H1 (cell line): Measurements from ENCODE around the gene PDE6D. TPM values are rescaled to one million over a fixed set of nuclear protein-coding genes. Genes with fewer than 3 reads are reported as not detected.
A peak's percentile ranks its signal among the peaks of the same experiment; 100 is the strongest.

Experiments used
- CTCF ChIA-PET: fragments of 300-600 bp; sonication (Branson Sonifier 250); formaldehyde crosslinking; loops from one replicate; lab custom pipeline; 2021; ENCODE audit not compliant: partially characterized antibody; lab: Charles Lee
- POLR2A ChIA-PET: fragments of 300-600 bp; sonication (Branson Sonifier 250); formaldehyde crosslinking; loops from one replicate; lab custom pipeline; 2021; ENCODE audit warnings: inconsistent platforms; ENCODE audit not compliant: partially characterized antibody; lab: Charles Lee
- DNase-seq, 2 experiments: peaks; one replicate each; pipeline versions ENCODE4 v3.0.0 to v3.0.0-alpha.2; 2010 to 2022; ENCODE audit warnings: low spot score in 2 of 2, low read depth in 1 of 2, mixed read lengths in 1 of 2
- FAIRE-seq: peaks from 2 replicates; lab custom pipeline; 2011; peaks lifted over from hg19 to GRCh38; lab: Jason Lieb, UNC
- H2AFZ ChIP-seq: 2 replicates; pipeline ENCODE4 v1.8.1; 2012; ENCODE audit warnings: low read length, inconsistent platforms
- H2AK5ac ChIP-seq: 2 replicates; pipeline ENCODE4 v1.6.1; 2013; ENCODE audit warnings: low read depth, low read length
- H2BK120ac ChIP-seq: replicated peaks from 2 replicates; pipeline ENCODE3; 2013; ENCODE audit warnings: low read depth, low read length, inconsistent platforms
- H2BK12ac ChIP-seq: 2 replicates; pipeline ENCODE4 v1.6.1; 2013; ENCODE audit warnings: low read depth, low read length
- H2BK15ac ChIP-seq: 2 replicates; pipeline ENCODE4 v1.6.1; 2013; ENCODE audit warnings: low read length
- H2BK20ac ChIP-seq: 2 replicates; pipeline ENCODE4 v1.6.1; 2013; ENCODE audit warnings: low read length
- H2BK5ac ChIP-seq: 2 replicates; pipeline ENCODE4 v1.6.1; 2013; ENCODE audit warnings: low read depth, low read length
- H3K14ac ChIP-seq: 2 replicates; pipeline ENCODE4 v1.6.1; 2013; ENCODE audit warnings: inconsistent platforms; ENCODE audit not compliant: insufficient read length
- H3K18ac ChIP-seq: 2 replicates; pipeline ENCODE4 v1.6.1; 2013; ENCODE audit warnings: low read length; ENCODE audit errors: extremely low read depth
- H3K23ac ChIP-seq: 2 replicates; pipeline ENCODE4 v1.6.1; 2013; ENCODE audit warnings: inconsistent platforms; ENCODE audit not compliant: insufficient read length
- H3K23me2 ChIP-seq: 2 replicates; pipeline ENCODE4 v1.6.1; 2013; ENCODE audit warnings: low read depth, low read length
- H3K27ac ChIP-seq: 2 replicates; pipeline ENCODE4 v1.6.1; 2011; ENCODE audit warnings: low read depth, low read length, inconsistent platforms
- H3K27me3 ChIP-seq, 4 experiments: replicated peaks in 1 of 4; 1 replicate in 1 of 4; 2 replicates in 3 of 4; pipeline versions ENCODE4 v1.6.1 to v1.8.1; 2011 to 2013; ENCODE audit warnings: low read length in 3 of 4, mild to moderate bottlenecking in 3 of 4, inconsistent platforms in 2 of 4, mixed read lengths in 2 of 4, moderate library complexity in 1 of 4; ENCODE audit not compliant: control insufficient read depth in 3 of 4, insufficient read depth in 3 of 4; ENCODE audit errors: extremely low read depth in 1 of 4
- H3K36me3 ChIP-seq, 4 experiments: 2 replicates each; pipeline versions ENCODE4 v1.6.1 to v1.8.1; 2011 to 2013; ENCODE audit warnings: mild to moderate bottlenecking in 4 of 4, low read length in 3 of 4, moderate library complexity in 2 of 4, control low read depth in 1 of 4, inconsistent platforms in 1 of 4; ENCODE audit not compliant: insufficient read depth in 4 of 4, control insufficient read depth in 2 of 4
- H3K4ac ChIP-seq: replicated peaks from 2 replicates; pipeline ENCODE3; 2013; ENCODE audit warnings: low read length, low read depth, mixed read lengths, inconsistent platforms; ENCODE audit not compliant: insufficient read length
- H3K4me1 ChIP-seq, 4 experiments: replicated peaks in 1 of 4; 1 replicate in 1 of 4; 2 replicates in 3 of 4; pipeline versions ENCODE4 v1.6.1 to v1.8.1; 2011 to 2013; ENCODE audit warnings: low read length in 3 of 4, inconsistent platforms in 2 of 4, mixed read lengths in 1 of 4; ENCODE audit not compliant: insufficient read depth in 4 of 4, control insufficient read depth in 3 of 4
- H3K4me2 ChIP-seq, 2 experiments: 2 replicates each; pipeline versions ENCODE4 v1.6.1 to v1.8.1; 2011 to 2013; ENCODE audit warnings: low read depth in 2 of 2, low read length in 2 of 2, control low read depth in 1 of 2, inconsistent platforms in 1 of 2, mild to moderate bottlenecking in 1 of 2; ENCODE audit not compliant: insufficient read depth in 1 of 2
- H3K4me3 ChIP-seq, 4 experiments: fragments of 200-600, 300-600 bp in 1 of 4; sonication (generic), shearing (Covaris generic), sonication (Bioruptor Twin) in 1 of 4; 2 replicates each; pipeline versions ENCODE4 v1.5.1 to v1.8.1; 2011 to 2016; ENCODE audit warnings: low read length in 4 of 4, low read depth in 3 of 4, control low read depth in 2 of 4, inconsistent platforms in 2 of 4, mild to moderate bottlenecking in 2 of 4, mixed read lengths in 1 of 4, moderate library complexity in 1 of 4; ENCODE audit not compliant: insufficient read depth in 2 of 4; ENCODE audit errors: extremely low read depth in 1 of 4
- H3K56ac ChIP-seq: replicated peaks from 2 replicates; pipeline ENCODE3; 2013; ENCODE audit warnings: low read depth, mild to moderate bottlenecking, mixed read lengths, low read length, inconsistent platforms; ENCODE audit not compliant: insufficient read length
- H3K79me1 ChIP-seq: 2 replicates; pipeline ENCODE4 v1.6.1; 2013; ENCODE audit warnings: low read depth, low read length, control low read depth
- H3K79me2 ChIP-seq, 2 experiments: 2 replicates each; pipeline versions ENCODE4 v1.6.1 to v1.8.1; 2012 to 2013; ENCODE audit warnings: low read length in 2 of 2, mild to moderate bottlenecking in 2 of 2, inconsistent platforms in 1 of 2; ENCODE audit not compliant: insufficient read depth in 2 of 2, control insufficient read depth in 1 of 2
- H3K9ac ChIP-seq, 4 experiments: replicated peaks in 1 of 4; 1 replicate in 1 of 4; 2 replicates in 3 of 4; pipeline versions ENCODE4 v1.6.1 to v1.8.1; 2011 to 2013; ENCODE audit warnings: low read depth in 3 of 4, low read length in 3 of 4, control low read depth in 2 of 4, mild to moderate bottlenecking in 2 of 4, moderate library complexity in 2 of 4, inconsistent platforms in 1 of 4; ENCODE audit errors: extremely low read depth in 1 of 4
- H3K9me3 ChIP-seq, 2 experiments: 2 replicates each; pipeline versions ENCODE4 v1.6.1 to v1.8.1; 2012 to 2013; ENCODE audit warnings: mild to moderate bottlenecking in 2 of 2, moderate library complexity in 2 of 2, control low read depth in 1 of 2, inconsistent platforms in 1 of 2, low read depth in 1 of 2, low read length in 1 of 2, mixed read lengths in 1 of 2; ENCODE audit not compliant: insufficient read depth in 2 of 2
- H4K20me1 ChIP-seq, 2 experiments: replicated peaks in 1 of 2; 2 replicates each; pipeline versions ENCODE3 to v1.8.1; 2011 to 2013; ENCODE audit warnings: inconsistent platforms in 2 of 2, low read length in 2 of 2, mild to moderate bottlenecking in 1 of 2; ENCODE audit not compliant: insufficient read depth in 2 of 2, control insufficient read depth in 1 of 2
- H4K5ac ChIP-seq: 2 replicates; pipeline ENCODE4 v1.6.1; 2013; ENCODE audit warnings: low read length, low read depth, mixed read lengths, inconsistent platforms; ENCODE audit not compliant: insufficient read length
- H4K8ac ChIP-seq: 2 replicates; pipeline ENCODE4 v1.8.0; 2013; ENCODE audit warnings: mild to moderate bottlenecking, moderate library complexity, low read length, inconsistent platforms; ENCODE audit not compliant: insufficient read depth; ENCODE audit errors: extremely low read depth
- H4K91ac ChIP-seq: replicated peaks from 2 replicates; pipeline ENCODE3; 2013; ENCODE audit warnings: low read length, mixed read lengths, inconsistent platforms; ENCODE audit not compliant: insufficient read length
- CHD2 ChIP-seq: IDR thresholded peaks from 2 replicates; pipeline ENCODE4 v1.6.1; 2012; ENCODE audit warnings: low read length, improper control_type of control experiment
- FOSL1 ChIP-seq: IDR thresholded peaks from 2 replicates; pipeline ENCODE4 v1.6.1; 2011; ENCODE audit warnings: mild to moderate bottlenecking, low read depth, low read length, moderate library complexity; ENCODE audit not compliant: insufficient read depth
- HDAC6 ChIP-seq: IDR thresholded peaks from one replicate; pipeline ENCODE4 v1.7.1; 2012; ENCODE audit warnings: low read depth, mild to moderate bottlenecking, inconsistent platforms, low read length, moderate library complexity
- WGBS, 2 experiments: shearing (Covaris generic) in 1 of 2; methylation state at CpG; one replicate each; pipeline versions ENCODE4 v1.1.6 to v1.1.7; 2013 to 2015; ENCODE audit warnings: low lambda C conversion rate in 2 of 2, mixed read lengths in 2 of 2, inconsistent platforms in 1 of 2, low coverage in 1 of 2, missing lambda C conversion rate in 1 of 2; ENCODE audit not compliant: insufficient replicate concordance in 2 of 2, insufficient coverage in 1 of 2, insufficient read length in 1 of 2; ENCODE audit errors: extremely low coverage in 1 of 2, missing lambda C conversion rate in 1 of 2; 5-methylcytosine and 5-hydroxymethylcytosine counted together
- polyA plus RNA-seq, 7 experiments: library from polyadenylated mRNA; depleted of rRNA in 3 of 7; stranded (reverse) in 5 of 7; unstranded in 2 of 7; fragments of >200 nt in 5 of 7; fragments of 200-250 nt in 2 of 7; gene quantifications; 1 replicate in 5 of 7; 2 replicates in 1 of 7; 4 replicates in 1 of 7; pipeline versions ENCODE4 v1.2.1 to v1.2.3, GENCODE V29; 2011 to 2013; ENCODE audit warnings: missing spikeins in 2 of 7, mixed read lengths in 2 of 7
- total RNA-seq: library from RNA; stranded (reverse); fragmentation: NEBNext Ultra II Directional; extraction: Animal tissue kit (Norgen Biotek cat#: 25700); gene quantifications from 2 replicates; pipeline ENCODE4 v1.2.1, GENCODE V29; 2021
- TF ChIP-seq, protein P1 (sequence below): IDR thresholded peaks from 2 replicates; pipeline ENCODE4 v1.6.1; 2011; ENCODE audit warnings: low read length, improper control_type of control experiment
- TF ChIP-seq, protein P2 (sequence below): IDR thresholded peaks from 2 replicates; pipeline ENCODE4 v1.6.1; 2011; ENCODE audit warnings: low read depth, mild to moderate bottlenecking, low read length; ENCODE audit not compliant: insufficient read depth
- TF ChIP-seq, protein P3 (sequence below): IDR thresholded peaks from 2 replicates; pipeline ENCODE4 v1.6.1; 2012; ENCODE audit warnings: inconsistent platforms
- TF ChIP-seq, protein P4 (sequence below): IDR thresholded peaks from 2 replicates; pipeline ENCODE4 v1.6.1; 2012; ENCODE audit warnings: inconsistent platforms

The PDE6D gene
- total and polyA plus RNA-seq, 2 of the 8 experiments (the other 6 are each of a cell fraction or from before 2014, with no cell fraction given) = 33.7 to 63.9 TPM

DNA sequence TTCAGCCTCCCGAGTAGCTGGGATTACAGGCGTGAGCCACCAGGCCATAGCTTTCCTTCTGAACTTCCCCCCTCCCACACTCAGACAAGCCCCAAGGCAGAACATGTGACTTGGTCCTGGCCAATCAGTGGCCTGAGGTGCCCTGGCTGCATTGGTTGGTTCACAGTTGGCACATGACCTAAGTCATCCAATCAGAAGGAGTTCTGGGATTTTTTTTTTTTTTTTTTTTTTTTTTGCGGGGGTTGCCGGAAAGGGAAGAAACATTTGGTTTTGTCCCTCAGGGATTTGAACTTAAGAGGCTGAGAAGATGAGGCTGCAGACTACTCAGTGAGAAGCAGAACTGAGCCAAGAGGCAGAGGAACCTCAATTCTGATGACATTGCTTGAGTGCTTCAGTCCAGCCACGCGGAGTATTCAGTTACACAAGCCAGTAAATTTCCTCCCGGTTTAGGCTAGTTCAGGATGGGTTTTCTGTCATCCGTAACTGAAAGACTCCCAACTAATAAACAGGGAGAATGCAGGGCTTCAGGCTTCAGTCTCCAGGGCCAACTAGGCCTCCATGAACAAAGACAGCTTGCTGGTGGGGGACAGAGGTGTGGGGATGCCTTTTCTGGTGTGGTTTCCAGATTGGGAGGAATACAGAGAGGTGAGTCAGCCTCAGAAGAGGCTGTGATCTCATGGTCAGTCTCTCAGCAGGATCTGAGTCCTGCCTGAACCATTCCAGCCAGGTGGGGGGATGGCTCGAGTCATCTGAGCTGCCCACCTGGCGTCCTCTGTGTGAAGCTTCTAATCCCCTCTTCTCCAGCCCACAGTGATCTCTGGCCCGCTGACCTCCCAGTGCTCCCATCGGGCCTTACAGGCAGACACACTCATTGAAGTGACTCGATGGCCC is 63.6 kb downstream of the PDE6D start:
- Histone ChIP-seq H2BK5ac (no peak overlapping the region), H3K36me3 (peaks cover under 1 to 7% (median 3%) of the 10 kb centered on the region in 4 experiments), H3K14ac (no peak overlapping the region), H3K18ac (no peak overlapping the region), H3K4me2 (peak overlapping the region; percentile 54 to 56), H2AFZ (no peak overlapping the region), H3K23me2 (no peaks in the 10 kb centered on the region), H2AK5ac (no peak overlapping the region), H2BK20ac (no peak overlapping the region; the same call in 1 of the 2 replicates), H4K5ac (no peak overlapping the region), H4K91ac (no peak overlapping the region), H3K79me2 (peaks cover 0 to 6% of the 10 kb centered on the region in 2 experiments; a peak in 3 of 4 replicates), H4K20me1 (peaks cover 0 to 2% of the 10 kb centered on the region in 2 experiments), H3K27me3 (no peaks in the 10 kb centered on the region), H3K9ac (peak overlapping the region in 2 of 4 experiments; percentile 35 to 45; a peak in 3 of 7 replicates), H2BK12ac (no peak overlapping the region), H3K79me1 (no peaks in the 10 kb centered on the region), H4K8ac (peak overlapping the region; percentile 79; the same call in 1 of the 2 replicates), H2BK15ac (no peak overlapping the region), H2BK120ac (no peak overlapping the region), H3K9me3 (no peaks in the 10 kb centered on the region), H3K4me1 (peaks cover 0 to 16% (median 11%) of the 10 kb centered on the region in 4 experiments; a peak in 6 of 7 replicates), H3K4ac (no peak overlapping the region), H3K4me3 (peak overlapping the region in 2 of 4 experiments; percentile 11 to 40; a peak in 2 of 8 replicates), H3K56ac (no peak overlapping the region), H3K27ac (peak overlapping the region; percentile 13), H3K23ac (no peak overlapping the region)
- CTCF ChIA-PET = interaction anchor here (0.9 to 12.1 kb wide), 11 partner anchors 8 to 154 kb away, joined by 3 to 555 read pairs (median 3); partner anchors contain the start of gene COPS7B
- peak in 1 of 2 experiments; percentile 74 for DNase-seq
- POLR2A ChIA-PET = interaction anchor here (0.5 to 22.8 kb wide), 8 partner anchors 11 to 254 kb away, joined by 3 to 1080 read pairs (median 6); partner anchors contain the start of gene PTMA
- 89% methylated on average over 11 of the region's 13 CpGs; no CpG with 5 or more reads in 1 of the 2 experiments for WGBS, 2 experiments
- no peak for FAIRE-seq
- TF ChIP-seq, protein P1, sequence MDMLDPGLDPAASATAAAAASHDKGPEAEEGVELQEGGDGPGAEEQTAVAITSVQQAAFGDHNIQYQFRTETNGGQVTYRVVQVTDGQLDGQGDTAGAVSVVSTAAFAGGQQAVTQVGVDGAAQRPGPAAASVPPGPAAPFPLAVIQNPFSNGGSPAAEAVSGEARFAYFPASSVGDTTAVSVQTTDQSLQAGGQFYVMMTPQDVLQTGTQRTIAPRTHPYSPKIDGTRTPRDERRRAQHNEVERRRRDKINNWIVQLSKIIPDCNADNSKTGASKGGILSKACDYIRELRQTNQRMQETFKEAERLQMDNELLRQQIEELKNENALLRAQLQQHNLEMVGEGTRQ = peak; percentile 94
- TF ChIP-seq CHD2 (peak; percentile 42; the same call in 1 of the 2 replicates), HDAC6 (no peak), FOSL1 (no peak)
- TF ChIP-seq, protein P2, sequence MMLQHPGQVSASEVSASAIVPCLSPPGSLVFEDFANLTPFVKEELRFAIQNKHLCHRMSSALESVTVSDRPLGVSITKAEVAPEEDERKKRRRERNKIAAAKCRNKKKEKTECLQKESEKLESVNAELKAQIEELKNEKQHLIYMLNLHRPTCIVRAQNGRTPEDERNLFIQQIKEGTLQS = peak; percentile 85
- TF ChIP-seq, protein P3, sequence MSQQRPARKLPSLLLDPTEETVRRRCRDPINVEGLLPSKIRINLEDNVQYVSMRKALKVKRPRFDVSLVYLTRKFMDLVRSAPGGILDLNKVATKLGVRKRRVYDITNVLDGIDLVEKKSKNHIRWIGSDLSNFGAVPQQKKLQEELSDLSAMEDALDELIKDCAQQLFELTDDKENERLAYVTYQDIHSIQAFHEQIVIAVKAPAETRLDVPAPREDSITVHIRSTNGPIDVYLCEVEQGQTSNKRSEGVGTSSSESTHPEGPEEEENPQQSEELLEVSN = 0 out of 2 replicates have a peak, but pooled peaks have one; percentile 24
- TF ChIP-seq, protein P4, sequence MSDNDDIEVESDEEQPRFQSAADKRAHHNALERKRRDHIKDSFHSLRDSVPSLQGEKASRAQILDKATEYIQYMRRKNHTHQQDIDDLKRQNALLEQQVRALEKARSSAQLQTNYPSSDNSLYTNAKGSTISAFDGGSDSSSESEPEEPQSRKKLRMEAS = 0 out of 2 replicates have a peak, but pooled peaks have one; percentile 29
